ENCODE results near the gene NF2.

GRCh38 chr22:29634847-29635246 is 31.4 kb downstream of the NF2 start:
- TF ChIP-seq CTCF (IDR thresholded peaks at IDR 0.05) (no peak), SIN3A (IDR thresholded peaks at IDR 0.05; ENCODE audit: borderline replicate concordance, insufficient read depth, low read depth, low read length) (no peak), POLR2AphosphoS5 (IDR thresholded peaks at IDR 0.05; ENCODE audit: low read depth, low read length) (no peak), TCF7L2 (IDR thresholded peaks at IDR 0.05; ENCODE audit: low read depth, low read length) (no peak), REST (IDR thresholded peaks at IDR 0.05; ENCODE audit: insufficient read depth in 1 of 2, low read depth in 2 of 2, low read length in 1 of 2) (no peak)
